SK-N-SH (cell line): ENCODE measurements around the gene ARHGAP29. TPM values are rescaled to one million over a fixed set of nuclear protein-coding genes. Genes with fewer than 3 reads are reported as not detected.

Experiments used
- CTCF ChIA-PET: fragments of 300-600, 350-600 bp; formaldehyde crosslinking; extraction: SDS; loops from one replicate; lab custom pipeline; 2021; lab: Yijun Ruan, JAX
- POLR2A ChIA-PET: fragments of 350-600 bp; sonication (Branson Sonifier 250); formaldehyde crosslinking; extraction: SDS; loops from one replicate; lab custom pipeline; 2020; ENCODE audit warnings: antibody characterized with exemption, inconsistent platforms; lab: Yijun Ruan, JAX
- DNase-seq: peaks from one replicate; pipeline ENCODE4 v3.0.0; 2012
- H2AFZ ChIP-seq: fragments of 200-600 bp; sonication (generic); 2 replicates; pipeline ENCODE4 v1.8.1; 2016; ENCODE audit warnings: antibody characterized with exemption, mild to moderate bottlenecking, low read depth
- H3F3A ChIP-seq: fragments of 200-600 bp; sonication (generic); replicated peaks from 2 replicates; pipeline ENCODE3; 2016; ENCODE audit warnings: antibody characterized with exemption, mild to moderate bottlenecking; ENCODE audit not compliant: insufficient read depth
- H3K27ac ChIP-seq, 2 experiments: fragments of 200-500 bp in 1 of 2; fragments of 200-600 bp in 1 of 2; sonication (Bioruptor generic) in 1 of 2; sonication (generic), shearing (Covaris generic) in 1 of 2; 2 replicates each; pipeline versions ENCODE4 v1.5.1 to v1.6.1; 2014 to 2016; ENCODE audit warnings: low read depth in 2 of 2, inconsistent platforms in 1 of 2, low read length in 1 of 2, mild to moderate bottlenecking in 1 of 2, mixed read lengths in 1 of 2
- H3K27me3 ChIP-seq: fragments of 200-600 bp; sonication (generic), shearing (Covaris generic); 2 replicates; pipeline ENCODE4 v1.6.1; 2016; ENCODE audit warnings: mixed run types; ENCODE audit not compliant: insufficient read depth
- H3K36me3 ChIP-seq, 2 experiments: fragments of 200-500 bp in 1 of 2; fragments of 200-600 bp in 1 of 2; sonication (Bioruptor generic) in 1 of 2; sonication (generic) in 1 of 2; replicated peaks in 1 of 2; 2 replicates each; pipeline versions ENCODE3 to v1.5.1; 2014 to 2016; ENCODE audit warnings: low read length in 1 of 2, mild to moderate bottlenecking in 1 of 2; ENCODE audit not compliant: insufficient read depth in 2 of 2, control insufficient read depth in 1 of 2
- H3K4me1 ChIP-seq, 2 experiments: fragments of 200-500 bp in 1 of 2; fragments of 200-600 bp in 1 of 2; sonication (Bioruptor generic) in 1 of 2; sonication (generic), shearing (Covaris generic) in 1 of 2; 2 replicates each; pipeline versions ENCODE4 v1.5.1 to v1.6.1; 2014 to 2016; ENCODE audit warnings: low read depth in 1 of 2, low read length in 1 of 2, mixed run types in 1 of 2; ENCODE audit not compliant: insufficient read depth in 2 of 2, control insufficient read depth in 1 of 2
- H3K4me2 ChIP-seq: fragments of 200-600 bp; sonication (generic), shearing (Covaris generic); 2 replicates; pipeline ENCODE4 v1.6.1; 2017; ENCODE audit warnings: mixed run types
- H3K4me3 ChIP-seq, 2 experiments: fragments of 200-500 bp in 1 of 2; fragments of 200-600 bp in 1 of 2; sonication (Bioruptor generic) in 1 of 2; sonication (generic), shearing (Covaris generic) in 1 of 2; 2 replicates each; pipeline versions ENCODE4 v1.5.1 to v1.8.1; 2014 to 2016; ENCODE audit warnings: low read depth in 2 of 2, inconsistent platforms in 1 of 2, low read length in 1 of 2, mild to moderate bottlenecking in 1 of 2, mixed read lengths in 1 of 2, moderate library complexity in 1 of 2
- H3K79me2 ChIP-seq: fragments of 200-600 bp; sonication (generic); 2 replicates; pipeline ENCODE4 v1.8.1; 2017; ENCODE audit warnings: mild to moderate bottlenecking; ENCODE audit not compliant: insufficient read depth
- H3K9ac ChIP-seq: fragments of 200-600 bp; sonication (generic); 2 replicates; pipeline ENCODE4 v1.6.1; 2017; ENCODE audit warnings: mixed run types
- H3K9me2 ChIP-seq: fragments of 200-600 bp; sonication (generic); 2 replicates; pipeline ENCODE4 v1.6.1; 2017; ENCODE audit warnings: mixed run types
- H3K9me3 ChIP-seq: fragments of 200-600 bp; sonication (generic); 2 replicates; pipeline ENCODE4 v1.6.1; 2017; ENCODE audit warnings: mixed run types, mild to moderate bottlenecking, moderate library complexity
- H4K20me1 ChIP-seq: fragments of 200-600 bp; sonication (generic); 2 replicates; pipeline ENCODE4 v1.6.1; 2017; ENCODE audit warnings: mild to moderate bottlenecking, mixed run types; ENCODE audit not compliant: insufficient read depth
- EP300 ChIP-seq, 2 experiments: IDR thresholded peaks; 2 replicates each; pipeline versions ENCODE4 v1.4.0 to v1.6.1; 2012; ENCODE audit warnings: borderline replicate concordance in 1 of 2, low read depth in 1 of 2, low read length in 1 of 2
- EZH2phosphoT487 ChIP-seq: fragments of 200-600 bp; sonication (generic); IDR thresholded peaks from 2 replicates; pipeline ENCODE4 v1.6.1; 2017; ENCODE audit warnings: low read depth, mixed run types, mild to moderate bottlenecking, antibody characterized with exemption, moderate library complexity, borderline replicate concordance
- FOXJ3 ChIP-seq: sonication (generic); formaldehyde crosslinking; IDR thresholded peaks from 2 replicates; pipeline ENCODE4 v1.5.1; 2020; ENCODE audit warnings: mild to moderate bottlenecking, missing genetic modification reagents
- GABPA ChIP-seq: IDR thresholded peaks from 2 replicates; pipeline ENCODE4 v1.4.0; 2012; ENCODE audit warnings: low read depth, mild to moderate bottlenecking
- GATA2 ChIP-seq: sonication (generic); formaldehyde crosslinking; IDR thresholded peaks from 2 replicates; pipeline ENCODE4 v1.5.0; 2020; ENCODE audit warnings: mild to moderate bottlenecking, missing genetic modification reagents
- MAX ChIP-seq: IDR thresholded peaks from 2 replicates; pipeline ENCODE4 v1.4.0; 2012; ENCODE audit warnings: low read depth
- MEF2A ChIP-seq: IDR thresholded peaks from 2 replicates; pipeline ENCODE4 v1.4.0; 2012; ENCODE audit warnings: low read depth, borderline replicate concordance
- NFIC ChIP-seq: IDR thresholded peaks from 2 replicates; pipeline ENCODE4 v1.4.0; 2012; ENCODE audit warnings: borderline replicate concordance
- PBX3 ChIP-seq: IDR thresholded peaks from 2 replicates; pipeline ENCODE4; 2012
- RCOR1 ChIP-seq: fragments of 150-350 bp; IDR thresholded peaks from 2 replicates; pipeline ENCODE4 v1.6.1; 2017; ENCODE audit warnings: antibody characterized with exemption, low read length
- RFX5 ChIP-seq: IDR thresholded peaks from 2 replicates; pipeline ENCODE4 v1.6.1; 2012; ENCODE audit warnings: mild to moderate bottlenecking, improper control_type of control experiment, low read length
- SIN3A ChIP-seq: IDR thresholded peaks from 2 replicates; pipeline ENCODE4 v1.6.1; 2012; ENCODE audit warnings: low read depth, mild to moderate bottlenecking, low read length, moderate library complexity, borderline replicate concordance
- TAF1 ChIP-seq: IDR thresholded peaks from 2 replicates; pipeline ENCODE4 v1.6.1; 2012; ENCODE audit warnings: low read depth, mild to moderate bottlenecking, low read length, moderate library complexity, borderline replicate concordance
- YY1 ChIP-seq: IDR thresholded peaks from 2 replicates; pipeline ENCODE4 v1.4.0; 2012; ENCODE audit warnings: low read depth, mild to moderate bottlenecking
- WGBS: methylation state at CpG from one replicate; pipeline ENCODE4 v1.1.6; 2017; ENCODE audit warnings: low lambda C conversion rate; 5-methylcytosine and 5-hydroxymethylcytosine counted together
- polyA plus RNA-seq, 3 experiments: library from polyadenylated mRNA; depleted of rRNA; stranded (reverse); fragments of >200 nt; gene quantifications; 2 replicates each; pipeline ENCODE4 v1.2.3, GENCODE V29; 2012
- TF ChIP-seq, protein P1 (sequence below): IDR thresholded peaks from 2 replicates; pipeline ENCODE4 v1.6.1; 2012; ENCODE audit warnings: mild to moderate bottlenecking, low read depth, low read length, moderate library complexity

The ARHGAP29 gene
- polyA plus RNA-seq, 1 of the 3 experiments (the other 2 are of a cell fraction) = 20.1 TPM

DNA sequence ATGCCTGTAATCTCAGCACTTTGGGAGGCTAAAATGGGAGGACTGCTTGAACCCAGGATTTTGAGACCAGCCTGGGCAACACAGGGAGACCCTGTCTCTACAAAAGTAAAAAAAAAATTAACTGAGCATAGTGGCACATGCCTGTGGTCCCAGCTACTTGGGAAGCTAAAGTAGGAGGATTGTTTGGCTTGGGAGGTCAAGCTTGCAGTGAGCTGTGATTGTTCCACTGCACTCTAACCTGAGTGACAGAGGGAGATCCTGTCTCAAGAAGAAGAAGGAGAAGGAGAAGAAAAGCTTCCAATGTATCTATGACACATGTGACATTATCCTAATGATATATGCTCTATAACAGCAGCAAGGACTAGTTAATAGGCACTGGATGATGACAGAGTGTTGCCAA is 20.1 kb upstream of the ARHGAP29 start:
- H3K4me2 ChIP-seq = no peak overlapping the region
- H3K79me2 ChIP-seq = no peaks in the 10 kb centered on the region
- ChIA-PET CTCF (interaction anchor here (0.7 kb wide), 1 partner anchor 195 kb away, joined by 3 read pairs; no protein-coding TSS in a partner anchor), POLR2A (no interaction called here)
- no peaks in the 10 kb centered on the region for H3K36me3 ChIP-seq
- no peaks in the 10 kb centered on the region for H3K9me2 ChIP-seq
- no peak for TF ChIP-seq RFX5
- no peak for TF ChIP-seq EP300 (IDR thresholded peaks at IDR 0.05; ENCODE audit: borderline replicate concordance in 1 of 2, low read depth in 1 of 2, low read length in 1 of 2)
- no peak for DNase-seq
- no peak overlapping the region for H3K9ac ChIP-seq
- peaks cover 13% of the 10 kb centered on the region for H3F3A ChIP-seq
- H3K4me1 ChIP-seq = peaks cover 7 to 15% of the 10 kb centered on the region in 2 experiments; a peak in 3 of 4 replicates
- no peak overlapping the region for H2AFZ ChIP-seq
- no peaks in the 10 kb centered on the region for H3K9me3 ChIP-seq
- no peaks in the 10 kb centered on the region for H4K20me1 ChIP-seq
- H3K4me3 ChIP-seq = no peak overlapping the region
- no peaks in the 10 kb centered on the region for H3K27me3 ChIP-seq
- no peak overlapping the region for H3K27ac ChIP-seq

- ChIA-PET POLR2A (no interaction called here), CTCF (interaction anchor here (0.9 to 1.4 kb wide), 2 partner anchors 80 to 210 kb away, joined by 4 to 10 read pairs; no protein-coding TSS in a partner anchor)
- Histone ChIP-seq H4K20me1 (no peaks in the 10 kb centered on the region), H3K4me1 (peaks cover 7 to 15% of the 10 kb centered on the region in 2 experiments; a peak in 3 of 4 replicates), H3K27me3 (no peaks in the 10 kb centered on the region), H3K36me3 (no peaks in the 10 kb centered on the region), H3K27ac (no peak overlapping the region), H3K9me2 (no peaks in the 10 kb centered on the region), H2AFZ (no peak overlapping the region), H3K79me2 (no peaks in the 10 kb centered on the region), H3K9me3 (no peaks in the 10 kb centered on the region), H3F3A (peaks cover 13% of the 10 kb centered on the region), H3K4me3 (no peak overlapping the region), H3K4me2 (no peak overlapping the region), H3K9ac (no peak overlapping the region)
- TF ChIP-seq MAX (no peak), MEF2A (no peak), YY1 (no peak), SIN3A (no peak), RCOR1 (no peak), TAF1 (no peak), EZH2phosphoT487 (no peak), FOXJ3 (CRISPR knock-in tag) (no peak), EP300 (IDR thresholded peaks at IDR 0.05; ENCODE audit: borderline replicate concordance in 1 of 2, low read depth in 1 of 2, low read length in 1 of 2) (no peak), GABPA (no peak), PBX3 (no peak), GATA2 (CRISPR knock-in tag) (no peak), NFIC (no peak), RFX5 (no peak)
- TF ChIP-seq, protein P1, sequence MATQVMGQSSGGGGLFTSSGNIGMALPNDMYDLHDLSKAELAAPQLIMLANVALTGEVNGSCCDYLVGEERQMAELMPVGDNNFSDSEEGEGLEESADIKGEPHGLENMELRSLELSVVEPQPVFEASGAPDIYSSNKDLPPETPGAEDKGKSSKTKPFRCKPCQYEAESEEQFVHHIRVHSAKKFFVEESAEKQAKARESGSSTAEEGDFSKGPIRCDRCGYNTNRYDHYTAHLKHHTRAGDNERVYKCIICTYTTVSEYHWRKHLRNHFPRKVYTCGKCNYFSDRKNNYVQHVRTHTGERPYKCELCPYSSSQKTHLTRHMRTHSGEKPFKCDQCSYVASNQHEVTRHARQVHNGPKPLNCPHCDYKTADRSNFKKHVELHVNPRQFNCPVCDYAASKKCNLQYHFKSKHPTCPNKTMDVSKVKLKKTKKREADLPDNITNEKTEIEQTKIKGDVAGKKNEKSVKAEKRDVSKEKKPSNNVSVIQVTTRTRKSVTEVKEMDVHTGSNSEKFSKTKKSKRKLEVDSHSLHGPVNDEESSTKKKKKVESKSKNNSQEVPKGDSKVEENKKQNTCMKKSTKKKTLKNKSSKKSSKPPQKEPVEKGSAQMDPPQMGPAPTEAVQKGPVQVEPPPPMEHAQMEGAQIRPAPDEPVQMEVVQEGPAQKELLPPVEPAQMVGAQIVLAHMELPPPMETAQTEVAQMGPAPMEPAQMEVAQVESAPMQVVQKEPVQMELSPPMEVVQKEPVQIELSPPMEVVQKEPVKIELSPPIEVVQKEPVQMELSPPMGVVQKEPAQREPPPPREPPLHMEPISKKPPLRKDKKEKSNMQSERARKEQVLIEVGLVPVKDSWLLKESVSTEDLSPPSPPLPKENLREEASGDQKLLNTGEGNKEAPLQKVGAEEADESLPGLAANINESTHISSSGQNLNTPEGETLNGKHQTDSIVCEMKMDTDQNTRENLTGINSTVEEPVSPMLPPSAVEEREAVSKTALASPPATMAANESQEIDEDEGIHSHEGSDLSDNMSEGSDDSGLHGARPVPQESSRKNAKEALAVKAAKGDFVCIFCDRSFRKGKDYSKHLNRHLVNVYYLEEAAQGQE = no peak
- no peak for DNase-seq
- WGBS = 80% methylated on average over 2 of the region's 2 CpGs
These were observed 18.1 kb upstream of the ARHGAP29 start for GRCh38 chr1:94255476-94255875.
